H9 (cell line): Measurements from ENCODE around the gene PDIA4. TPM values are rescaled to one million over a fixed set of nuclear protein-coding genes. Genes with fewer than 3 reads are reported as not detected.

Source experiments
- DNase-seq: peaks from one replicate; pipeline ENCODE4 v3.0.0-alpha.2; 2017
- H2AFZ ChIP-seq: one replicate; pipeline ENCODE4 v1.6.1; 2013; ENCODE audit warnings: mild to moderate bottlenecking, low read length, control low read depth, moderate library complexity
- H2AK5ac ChIP-seq: 2 replicates; pipeline ENCODE4 v1.6.1; 2013; ENCODE audit warnings: low read length, control low read depth, mixed read lengths; ENCODE audit not compliant: insufficient read length
- H2BK120ac ChIP-seq: one replicate; pipeline ENCODE4 v1.6.1; 2013; ENCODE audit warnings: low read depth, mild to moderate bottlenecking, low read length, control low read depth, inconsistent platforms; ENCODE audit not compliant: poor library complexity, severe bottlenecking
- H2BK12ac ChIP-seq: 2 replicates; pipeline ENCODE4 v1.6.1; 2013; ENCODE audit warnings: low read length, control low read depth, mixed read lengths, low read depth; ENCODE audit not compliant: insufficient read length
- H2BK15ac ChIP-seq: 2 replicates; pipeline ENCODE4 v1.6.1; 2013; ENCODE audit warnings: low read depth, low read length, control low read depth
- H2BK20ac ChIP-seq: one replicate; pipeline ENCODE4 v1.6.1; 2013; ENCODE audit warnings: low read depth, mild to moderate bottlenecking, low read length, control low read depth, inconsistent platforms; ENCODE audit not compliant: poor library complexity, severe bottlenecking
- H2BK5ac ChIP-seq: 2 replicates; pipeline ENCODE4 v1.6.1; 2013; ENCODE audit warnings: low read length, control low read depth, mixed read lengths; ENCODE audit not compliant: insufficient read length
- H3K14ac ChIP-seq: 2 replicates; pipeline ENCODE4 v1.6.1; 2013; ENCODE audit warnings: low read length, control low read depth; ENCODE audit not compliant: insufficient read depth
- H3K18ac ChIP-seq: 2 replicates; pipeline ENCODE4 v1.6.1; 2013; ENCODE audit warnings: low read depth, mild to moderate bottlenecking, mixed read lengths, low read length, control low read depth; ENCODE audit not compliant: insufficient read length
- H3K23ac ChIP-seq: 2 replicates; pipeline ENCODE4 v1.6.1; 2013; ENCODE audit warnings: low read length, control low read depth, mixed read lengths, low read depth; ENCODE audit not compliant: insufficient read length
- H3K23me2 ChIP-seq: 2 replicates; pipeline ENCODE4 v1.6.1; 2013; ENCODE audit warnings: low read depth, mild to moderate bottlenecking, mixed read lengths, low read length, control low read depth; ENCODE audit not compliant: insufficient read length, poor library complexity, severe bottlenecking
- H3K27ac ChIP-seq: 2 replicates; pipeline ENCODE4 v1.5.1; 2013; ENCODE audit warnings: low read length, control low read depth, mixed read lengths, low read depth; ENCODE audit not compliant: insufficient read length
- H3K27me3 ChIP-seq: 2 replicates; pipeline ENCODE4 v1.6.1; 2013; ENCODE audit warnings: low read length, control low read depth, inconsistent platforms; ENCODE audit not compliant: insufficient read depth
- H3K4ac ChIP-seq: 2 replicates; pipeline ENCODE4 v1.6.1; 2013; ENCODE audit warnings: low read depth, mild to moderate bottlenecking, control low read depth, inconsistent platforms, low read length, moderate library complexity
- H3K4me1 ChIP-seq: 2 replicates; pipeline ENCODE4 v1.6.1; 2013; ENCODE audit warnings: low read length, control low read depth, inconsistent platforms; ENCODE audit not compliant: insufficient read depth
- H3K4me2 ChIP-seq: 2 replicates; pipeline ENCODE4 v1.6.1; 2013; ENCODE audit warnings: low read length, control low read depth, mixed read lengths; ENCODE audit not compliant: insufficient read length, insufficient read depth
- H3K56ac ChIP-seq: 2 replicates; pipeline ENCODE4 v1.6.1; 2013; ENCODE audit warnings: low read depth, mild to moderate bottlenecking, mixed read lengths, low read length, control low read depth; ENCODE audit not compliant: insufficient read length
- H3K79me1 ChIP-seq: 2 replicates; pipeline ENCODE4 v1.6.1; 2013; ENCODE audit warnings: low read depth, mild to moderate bottlenecking, moderate library complexity, low read length, control low read depth, inconsistent platforms; ENCODE audit not compliant: insufficient read depth, poor library complexity, severe bottlenecking
- H3K79me2 ChIP-seq: 2 replicates; pipeline ENCODE4 v1.6.1; 2013; ENCODE audit warnings: low read length, control low read depth, inconsistent platforms; ENCODE audit not compliant: insufficient read depth
- H3K9ac ChIP-seq: 2 replicates; pipeline ENCODE4 v1.6.1; 2013; ENCODE audit warnings: low read length, control low read depth, mixed read lengths; ENCODE audit not compliant: insufficient read length; ENCODE audit errors: extremely low read depth
- H3K9me3 ChIP-seq: one replicate; pipeline ENCODE4 v1.6.1; 2013; ENCODE audit warnings: low read depth, low read length, inconsistent platforms; ENCODE audit not compliant: control insufficient read depth
- H3T11ph ChIP-seq: one replicate; pipeline ENCODE4 v1.6.1; 2013; ENCODE audit warnings: mild to moderate bottlenecking, low read length, control low read depth, inconsistent platforms
- H4K20me1 ChIP-seq: one replicate; pipeline ENCODE4 v1.6.1; 2013; ENCODE audit not compliant: control insufficient read depth, insufficient read length, insufficient read depth
- H4K5ac ChIP-seq: 2 replicates; pipeline ENCODE4 v1.6.1; 2013; ENCODE audit warnings: low read depth, mild to moderate bottlenecking, mixed read lengths, low read length, control low read depth; ENCODE audit not compliant: insufficient read length
- H4K8ac ChIP-seq: replicated peaks from 2 replicates; pipeline ENCODE4 v1.6.1; 2013; ENCODE audit warnings: low read length, control low read depth, mixed read lengths, low read depth; ENCODE audit not compliant: insufficient read length
- H4K91ac ChIP-seq: 2 replicates; pipeline ENCODE4 v1.6.1; 2013; ENCODE audit warnings: low read depth, mild to moderate bottlenecking, moderate library complexity, mixed read lengths, low read length, control low read depth; ENCODE audit not compliant: insufficient read length
- H3K27ac Mint-ChIP-seq, 3 experiments: 2 replicates in 2 of 3; 3 replicates in 1 of 3; pipeline ENCODE4 v1.8.0; 2020 to 2021; ENCODE audit warnings: mixed read lengths in 3 of 3, mild to moderate bottlenecking in 1 of 3, moderate library complexity in 1 of 3
- H3K27me3 Mint-ChIP-seq: 2 replicates; pipeline ENCODE4 v1.8.0; 2021; ENCODE audit warnings: low read depth, mild to moderate bottlenecking, moderate library complexity, mixed read lengths
- H3K36me3 Mint-ChIP-seq, 3 experiments: 2 replicates in 2 of 3; 3 replicates in 1 of 3; pipeline ENCODE4 v1.8.0; 2020 to 2021; ENCODE audit warnings: low read depth in 3 of 3, mixed read lengths in 3 of 3; ENCODE audit not compliant: insufficient read depth in 1 of 3
- H3K4me1 Mint-ChIP-seq, 2 experiments: 2 replicates each; pipeline ENCODE4 v1.8.0; 2020; ENCODE audit warnings: mixed read lengths in 2 of 2
- H3K4me3 Mint-ChIP-seq, 2 experiments: 2 replicates in 1 of 2; 3 replicates in 1 of 2; pipeline ENCODE4 v1.8.0; 2020 to 2021; ENCODE audit warnings: mild to moderate bottlenecking in 2 of 2, mixed read lengths in 2 of 2, moderate library complexity in 1 of 2
- H3K9me3 Mint-ChIP-seq, 2 experiments: 2 replicates in 1 of 2; 3 replicates in 1 of 2; pipeline ENCODE4 v1.8.0; 2020; ENCODE audit warnings: mild to moderate bottlenecking in 2 of 2, mixed read lengths in 2 of 2, moderate library complexity in 1 of 2
- WGBS: extraction: QIAGEN DNeasy Blood & Tissue Kit; methylation state at CpG from one replicate; pipeline ENCODE4 v1.1.7; 2013; ENCODE audit warnings: missing lambda C conversion rate, low lambda C conversion rate, mixed read lengths; ENCODE audit not compliant: insufficient read length; ENCODE audit errors: extremely low coverage; 5-methylcytosine and 5-hydroxymethylcytosine counted together
- total RNA-seq: library from RNA; stranded (reverse); gene quantifications from 2 replicates; pipeline ENCODE4 v1.2.1, GENCODE V29; 2021
- TF ChIP-seq, protein P1 (sequence below): fragments of 200-600 bp; sonication (generic); conservative IDR thresholded peaks from 3 replicates; pipeline ENCODE4 v1.8.0; 2021; ENCODE audit warnings: antibody characterized with exemption, mild to moderate bottlenecking

PDIA4 gene
- total RNA-seq, 1 experiment from 2014 or later: 217 TPM

DNA sequence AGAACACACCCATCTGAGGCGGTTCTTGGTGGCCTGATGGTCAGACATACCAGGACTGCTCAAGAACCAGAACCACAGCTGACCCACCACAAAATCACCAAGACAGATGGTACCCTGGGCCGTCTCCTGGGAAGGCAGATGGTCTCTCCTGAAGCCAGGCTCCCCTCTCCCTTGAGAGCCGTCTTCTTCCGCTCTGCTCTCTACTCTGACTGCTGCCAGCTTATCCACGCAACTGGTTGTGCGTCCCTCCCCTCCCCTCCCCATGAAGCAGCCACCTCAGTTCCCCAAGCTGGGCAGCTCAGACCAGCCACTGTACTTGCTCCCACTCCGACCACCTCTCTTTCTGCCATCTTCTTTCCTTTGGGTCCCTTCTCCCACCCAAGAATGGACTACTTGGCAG is 14.0 kb downstream of the PDIA4 start:
- no peak overlapping the region for H3K23ac ChIP-seq
- H3K4me2 ChIP-seq: no peak overlapping the region
- H3K27me3 ChIP-seq: no peaks in the 10 kb centered on the region
- H3K4ac ChIP-seq: no peak overlapping the region
- no peak overlapping the region for H4K8ac ChIP-seq
- peaks cover 8 to 15% of the 10 kb centered on the region in 2 experiments for H3K4me1 Mint-ChIP-seq
- no peak overlapping the region for H2BK20ac ChIP-seq
- DNase-seq: no peak
- peaks cover 67 to 88% (median 84%) of the 10 kb centered on the region in 3 experiments for H3K36me3 Mint-ChIP-seq
- H3K9ac ChIP-seq: no peak overlapping the region
- H3T11ph ChIP-seq: no peak overlapping the region
- TF ChIP-seq, protein P1, sequence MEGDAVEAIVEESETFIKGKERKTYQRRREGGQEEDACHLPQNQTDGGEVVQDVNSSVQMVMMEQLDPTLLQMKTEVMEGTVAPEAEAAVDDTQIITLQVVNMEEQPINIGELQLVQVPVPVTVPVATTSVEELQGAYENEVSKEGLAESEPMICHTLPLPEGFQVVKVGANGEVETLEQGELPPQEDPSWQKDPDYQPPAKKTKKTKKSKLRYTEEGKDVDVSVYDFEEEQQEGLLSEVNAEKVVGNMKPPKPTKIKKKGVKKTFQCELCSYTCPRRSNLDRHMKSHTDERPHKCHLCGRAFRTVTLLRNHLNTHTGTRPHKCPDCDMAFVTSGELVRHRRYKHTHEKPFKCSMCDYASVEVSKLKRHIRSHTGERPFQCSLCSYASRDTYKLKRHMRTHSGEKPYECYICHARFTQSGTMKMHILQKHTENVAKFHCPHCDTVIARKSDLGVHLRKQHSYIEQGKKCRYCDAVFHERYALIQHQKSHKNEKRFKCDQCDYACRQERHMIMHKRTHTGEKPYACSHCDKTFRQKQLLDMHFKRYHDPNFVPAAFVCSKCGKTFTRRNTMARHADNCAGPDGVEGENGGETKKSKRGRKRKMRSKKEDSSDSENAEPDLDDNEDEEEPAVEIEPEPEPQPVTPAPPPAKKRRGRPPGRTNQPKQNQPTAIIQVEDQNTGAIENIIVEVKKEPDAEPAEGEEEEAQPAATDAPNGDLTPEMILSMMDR: no peak
- H2BK15ac ChIP-seq: no peak overlapping the region
- WGBS: no CpG with 5 or more reads among the region's 7 CpGs
- no peak overlapping the region for H2AK5ac ChIP-seq
- H4K91ac ChIP-seq: no peak overlapping the region
- no peaks in the 10 kb centered on the region for H3K79me2 ChIP-seq
- H2AFZ ChIP-seq: no peak overlapping the region
- H3K56ac ChIP-seq: no peak overlapping the region
- no peaks in the 10 kb centered on the region for H3K9me3 Mint-ChIP-seq
- H4K5ac ChIP-seq: no peak overlapping the region
- H3K23me2 ChIP-seq: no peaks in the 10 kb centered on the region
- no peak overlapping the region for H3K27ac Mint-ChIP-seq
- H4K20me1 ChIP-seq: no peaks in the 10 kb centered on the region
- H2BK120ac ChIP-seq: no peak overlapping the region
- no peak overlapping the region for H3K27ac ChIP-seq
- no peaks in the 10 kb centered on the region for H3K27me3 Mint-ChIP-seq
- H3K79me1 ChIP-seq: no peaks in the 10 kb centered on the region
- 0 out of 2 replicates have a peak, but pooled peaks cover 2% of the 10 kb centered on the region for H3K4me1 ChIP-seq
- no peak overlapping the region for H3K14ac ChIP-seq
- no peak overlapping the region for H3K18ac ChIP-seq
- H2BK12ac ChIP-seq: no peak overlapping the region
- H2BK5ac ChIP-seq: no peak overlapping the region
- no peak overlapping the region for H3K4me3 Mint-ChIP-seq
- H3K9me3 ChIP-seq: no peaks in the 10 kb centered on the region
